Stimulated activated CD8-positive, alpha-beta memory T cell treated with anti-CD3 and anti-CD28 coated beads, Interleukin-12 subunit alpha, Interleukin-12 subunit beta, amount 100 ng/mL, for 24 hours (primary cell): Measurements from ENCODE around the gene OLA1.
"Not testable (repeated sequence)": the region's sequence is repeated elsewhere in the genome, so short reads cannot be mapped to it uniquely, and the experiment has no call there.

Experiments used
- DNase-seq: peaks from one replicate; pipeline ENCODE4 v3.0.0-alpha.2; 2020; ENCODE audit errors: extremely low read depth

OLA1 gene

GRCh38 chr2:174248187-174248997, at the start of gene OLA1:
Gene OLA1, minus strand, starts transcription at chr2:174248532. Its CDS starts 1,717 bp downstream, at chr2:174246815.
- DNase-seq: peak; percentile 93

DNA sequence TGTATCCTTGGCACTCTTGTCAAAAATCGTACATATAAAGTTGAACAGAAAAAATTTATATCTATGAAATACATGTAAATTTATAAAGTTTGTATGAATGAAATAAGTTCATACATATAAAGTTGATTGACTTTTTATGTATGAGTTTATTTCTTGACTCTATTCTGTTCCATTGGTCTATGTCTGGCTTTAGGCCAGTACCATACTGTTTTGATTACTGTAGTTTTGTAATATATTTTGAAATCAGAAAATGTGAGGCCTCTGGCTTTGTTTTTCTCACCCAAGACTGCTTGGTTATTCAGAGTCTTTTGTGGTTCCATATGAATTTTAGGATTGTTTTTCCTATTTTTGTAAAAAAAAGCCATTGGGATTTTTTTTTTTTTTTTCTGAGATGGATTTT, 44.6 kb upstream of the OLA1 start:
- DNase-seq: no peak

DNA sequence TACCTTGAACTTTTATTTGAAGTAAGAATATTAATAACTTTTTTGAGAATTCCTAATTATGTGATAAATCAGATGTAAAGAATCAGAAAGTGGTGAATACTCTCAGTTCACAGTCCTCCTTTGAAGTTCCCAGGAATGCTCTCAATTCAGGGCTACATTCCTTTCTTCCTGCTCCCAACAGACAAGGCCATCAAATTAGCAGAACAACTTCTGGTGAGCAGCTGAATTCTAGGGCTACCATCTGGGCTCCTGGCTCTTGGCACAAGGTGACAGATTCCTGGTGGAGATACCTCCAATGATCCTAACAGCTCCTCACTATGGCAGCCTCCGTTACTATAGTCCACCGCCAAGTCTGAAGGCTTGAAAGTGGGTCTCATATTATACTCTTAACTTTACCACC, 37.8 kb upstream of the OLA1 start:
- DNase-seq: no peak

- DNase-seq: no peak
Measured at GRCh38 chr2:174282441-174282840, 34.1 kb upstream of the OLA1 start.

DNA sequence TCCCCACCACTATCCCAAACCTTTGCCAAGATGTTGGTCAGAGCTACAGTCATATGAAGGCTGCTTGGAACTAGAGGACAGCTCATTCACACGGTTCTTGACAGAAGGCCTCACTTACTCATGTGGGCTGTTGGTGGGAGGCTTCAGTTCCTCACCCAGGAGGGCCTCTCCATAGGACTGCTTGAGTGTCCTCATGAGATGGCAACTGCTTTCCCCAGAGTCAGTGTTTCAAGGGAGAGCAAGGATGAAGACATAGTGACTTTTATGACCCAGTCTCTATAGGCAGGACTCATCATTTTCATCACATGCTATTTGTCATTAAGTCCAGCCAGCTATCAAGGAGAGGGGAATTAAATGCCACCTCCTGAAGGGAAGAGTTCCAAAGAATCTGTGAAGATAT, 33.4 kb upstream of the OLA1 start:
- DNase-seq: no peak

GRCh38 chr2:174280596-174280995, 32.3 kb upstream of the OLA1 start:
- DNase-seq: no peak

GRCh38 chr2:174270263-174270662, 21.9 kb upstream of the OLA1 start:
- DNase-seq: not testable (repeated sequence)

DNA sequence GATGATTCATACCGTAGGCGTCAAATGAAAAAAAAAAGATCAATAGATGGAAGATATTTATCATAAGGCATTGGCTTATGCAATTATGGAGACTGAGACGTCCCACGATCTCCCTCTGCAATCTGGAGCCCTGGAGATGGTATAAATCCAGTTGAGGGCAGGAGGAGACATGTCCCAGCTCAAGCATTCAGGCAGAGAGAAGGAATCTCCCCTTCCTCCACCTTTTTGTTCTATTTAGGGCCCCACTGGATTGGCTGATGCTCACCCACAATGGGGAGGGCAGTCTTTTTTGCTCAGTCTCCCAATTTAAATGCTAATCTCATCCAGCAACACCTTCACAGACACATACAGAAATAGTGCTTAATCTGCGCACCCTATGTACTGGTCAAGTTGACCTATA, 18.0 kb upstream of the OLA1 start:
- no peak for DNase-seq

DNA sequence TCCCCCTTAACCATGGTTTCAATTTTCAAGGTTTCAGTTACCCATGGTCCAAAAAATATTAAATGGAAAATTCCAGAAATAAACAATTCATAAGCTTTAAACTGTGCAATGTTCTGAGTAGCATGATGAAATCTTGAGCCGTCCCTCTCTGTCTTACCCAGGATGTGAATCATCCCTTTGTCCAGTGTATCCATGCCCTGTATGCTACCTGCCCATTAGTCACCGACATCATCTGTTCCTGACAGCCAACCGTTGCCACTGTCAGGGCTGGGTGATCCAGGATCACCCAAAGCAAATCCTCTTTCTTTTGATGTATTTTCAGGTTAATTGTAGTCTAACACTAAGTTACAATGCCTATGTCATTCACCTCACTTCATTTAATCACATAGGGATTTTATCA, 15.7 kb upstream of the OLA1 start:
- DNase-seq: no peak

GRCh38 chr2:174259981-174260380, 11.6 kb upstream of the OLA1 start:
- DNase-seq: no peak

DNA sequence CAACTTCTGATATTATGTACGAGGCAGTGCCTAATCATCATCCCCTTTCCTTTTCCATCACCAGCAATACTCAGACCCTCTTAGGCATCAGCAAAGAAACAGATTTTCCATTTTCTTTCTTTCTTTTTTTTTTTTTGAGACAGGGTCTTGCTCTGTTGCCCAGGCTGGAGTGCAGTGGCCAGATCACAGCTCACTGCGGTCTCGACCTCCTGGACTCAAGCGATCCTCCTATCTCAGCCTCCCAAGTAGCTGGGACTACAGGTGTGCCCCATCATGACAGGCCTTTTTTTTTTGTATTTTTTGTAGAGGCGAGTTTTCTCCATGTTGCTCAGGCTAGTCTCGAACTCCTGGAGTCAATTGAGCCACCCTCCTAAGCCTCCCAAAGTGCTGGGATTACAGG, 5.9 kb upstream of the OLA1 start:
- DNase-seq: no peak

DNA sequence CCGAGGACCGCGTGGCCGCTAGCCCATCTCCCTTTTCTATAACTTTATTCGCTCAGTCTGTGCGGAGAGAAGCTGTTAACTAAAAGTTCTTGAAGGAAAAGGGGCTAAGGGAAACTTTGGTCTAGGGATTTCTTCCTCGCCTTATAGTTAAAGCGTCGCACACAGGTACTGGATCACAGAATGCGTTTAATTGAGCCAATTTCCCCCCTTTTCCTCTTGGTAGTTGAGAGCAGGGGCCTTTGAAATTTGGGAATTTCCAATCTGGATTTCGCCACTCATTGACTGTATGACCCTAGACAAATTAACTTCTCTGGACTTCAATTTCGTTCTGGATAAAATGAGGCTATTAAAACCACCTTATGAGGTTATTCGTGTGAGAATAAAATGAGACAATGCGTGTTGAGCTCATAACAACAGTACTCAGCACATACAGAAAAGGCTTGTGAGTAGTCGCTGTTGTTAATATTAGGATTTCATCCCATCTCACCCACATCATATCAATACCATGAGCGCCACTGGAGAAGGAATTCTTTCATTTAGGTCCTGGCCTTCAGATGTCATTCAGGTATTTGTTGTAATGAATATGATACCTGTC, 763 bp upstream of the OLA1 start:
- DNase-seq: no peak

DNA sequence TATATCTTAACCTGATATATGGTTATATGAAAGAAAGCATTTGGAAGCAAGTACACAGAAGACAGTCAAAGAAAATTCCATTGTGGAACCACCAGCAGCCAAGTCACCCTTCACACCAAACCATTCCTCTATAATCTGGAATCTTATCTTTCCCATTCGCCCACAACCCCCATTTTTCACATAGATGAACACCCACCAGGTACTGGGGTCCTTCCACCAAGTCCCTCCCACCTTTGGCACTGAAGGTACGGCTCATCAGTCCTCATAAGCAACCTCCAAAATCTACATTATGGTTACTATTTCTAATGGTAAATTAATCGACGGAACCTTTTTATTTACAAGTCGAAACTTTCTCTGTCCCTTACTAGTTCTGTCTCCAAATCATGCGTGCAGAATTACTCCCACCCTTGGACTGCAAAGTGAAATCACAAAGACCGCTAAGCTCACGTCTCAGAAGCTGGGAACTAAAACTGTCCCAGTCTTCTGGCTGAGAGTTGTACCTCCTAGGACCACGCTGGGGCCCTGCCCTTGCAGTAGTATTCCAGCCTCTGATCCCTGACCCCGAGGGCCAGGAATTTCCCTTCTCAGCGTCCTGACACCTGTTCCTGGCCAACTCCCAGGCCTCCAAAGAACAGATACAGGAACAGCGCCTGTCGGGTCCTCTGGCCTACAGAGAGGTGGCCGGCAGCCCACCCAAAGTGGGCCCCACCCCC, 702 bp downstream of the OLA1 start:
- DNase-seq: no peak

DNA sequence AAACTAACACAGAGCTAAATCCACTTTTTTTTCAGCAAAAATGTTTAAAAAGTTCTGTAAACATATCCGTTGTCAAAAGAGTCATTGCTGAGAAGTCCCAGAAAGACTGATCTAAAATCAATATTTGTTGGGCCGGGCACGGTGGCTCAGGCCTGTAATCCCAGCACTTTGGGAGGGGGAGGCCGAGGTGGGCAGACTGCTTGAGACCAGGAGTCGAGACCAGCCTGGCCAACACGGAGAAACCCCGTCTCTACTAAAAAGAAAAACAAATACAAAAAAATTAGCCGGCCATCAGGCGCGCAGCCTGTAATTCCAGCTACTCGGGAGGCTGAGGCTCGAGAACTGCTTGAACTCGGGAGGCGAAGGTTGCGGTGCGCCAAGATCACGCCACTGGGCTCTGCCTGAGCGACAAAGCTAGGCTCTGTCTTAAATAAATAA, 1.4 kb downstream of the OLA1 start:
- no peak for DNase-seq

DNA sequence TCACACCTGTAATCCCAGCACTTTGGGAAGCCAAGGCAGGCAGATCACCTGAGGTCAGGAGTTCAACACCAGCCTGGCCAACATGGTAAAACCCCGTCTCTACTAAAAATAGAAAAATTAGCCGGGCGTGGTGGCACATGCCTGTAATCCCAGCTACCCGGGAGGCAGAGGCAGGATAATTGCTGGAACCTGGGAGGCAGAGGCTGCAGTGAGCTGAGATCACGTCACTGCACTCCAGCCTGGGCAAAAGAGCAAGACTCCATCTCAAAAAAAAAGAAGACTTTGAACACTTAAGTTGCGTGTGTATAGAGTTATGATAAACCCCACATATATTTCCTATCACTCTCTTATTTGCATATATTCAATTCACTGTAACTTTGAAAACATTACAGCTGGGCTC, 2.7 kb downstream of the OLA1 start:
- DNase-seq: not testable (repeated sequence)

DNA sequence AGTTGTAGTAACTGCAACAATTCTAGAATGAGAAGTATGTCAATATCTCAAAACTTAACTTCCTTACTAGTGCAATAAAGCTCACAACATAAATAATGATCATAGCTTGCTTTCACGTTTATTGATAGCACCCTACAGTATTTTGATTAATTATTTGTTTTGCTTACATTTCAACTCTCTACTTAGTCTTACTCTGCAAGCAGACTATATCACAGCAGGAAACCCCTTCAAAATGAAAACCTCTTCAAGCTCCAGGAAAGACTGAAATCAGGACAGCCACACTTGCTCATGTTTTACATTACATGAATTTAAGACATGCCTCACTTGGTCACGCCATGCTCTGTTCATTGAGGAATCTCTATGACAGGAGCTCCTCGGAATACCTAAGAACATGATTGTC, 3.3 kb downstream of the OLA1 start:
- DNase-seq: no peak

GRCh38 chr2:174243812-174244211, 4.5 kb downstream of the OLA1 start:
- DNase-seq: no peak

DNA sequence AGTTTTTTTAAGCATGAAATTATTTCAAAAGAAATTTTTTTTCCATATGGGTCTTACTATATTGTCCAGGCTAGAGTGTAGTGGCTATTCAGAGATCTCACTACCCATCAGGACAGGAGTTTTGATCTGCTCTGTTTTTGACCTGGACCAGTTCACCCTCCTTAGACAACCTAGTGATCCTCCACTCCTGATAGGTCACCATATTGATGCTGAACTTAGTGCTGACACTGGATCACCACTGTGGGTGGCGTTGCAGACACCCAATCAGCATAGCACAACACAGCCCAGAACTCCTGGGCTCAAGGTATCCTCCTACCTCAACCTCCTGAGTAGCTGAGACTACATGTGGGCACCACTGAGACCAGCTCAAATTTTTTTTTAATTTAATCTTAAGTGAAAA, 8.2 kb downstream of the OLA1 start:
- no peak for DNase-seq

DNA sequence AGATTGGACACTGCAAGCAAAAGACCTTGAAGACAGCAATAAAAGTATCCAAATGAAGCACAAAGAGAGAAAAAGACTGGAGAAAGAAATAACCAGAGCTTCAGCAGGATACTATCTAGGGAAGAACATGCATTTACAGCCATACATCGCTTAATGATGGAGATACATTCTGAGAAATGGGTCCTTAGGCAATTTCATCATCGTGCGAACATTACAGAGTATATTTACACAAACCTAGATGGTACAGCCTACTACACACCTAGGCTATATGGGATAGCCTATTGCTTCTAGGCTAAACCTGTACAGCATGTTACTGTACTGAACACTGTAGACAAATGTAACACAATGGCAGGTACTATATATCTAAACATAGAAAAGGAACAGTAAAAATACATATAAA, 11.9 kb downstream of the OLA1 start:
- DNase-seq: no peak

DNA sequence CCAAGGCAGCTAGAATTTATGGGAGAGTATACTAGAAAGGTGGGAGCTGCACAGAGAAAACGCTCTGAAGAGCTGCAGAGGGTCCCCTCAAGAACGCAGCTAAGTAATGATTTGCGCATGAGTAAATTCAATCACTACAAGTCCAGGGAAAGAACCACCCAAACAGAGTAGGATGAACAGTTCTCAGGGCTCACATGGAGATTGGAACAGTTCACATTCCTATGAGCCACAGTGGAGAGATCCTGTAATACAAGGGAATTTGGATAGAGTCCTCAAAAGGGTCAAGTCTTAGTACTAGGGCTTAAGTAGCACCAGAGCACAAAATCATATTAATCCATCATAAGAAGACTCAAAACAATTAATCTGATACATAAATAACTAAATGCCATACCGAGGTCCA, 12.7 kb downstream of the OLA1 start:
- no peak for DNase-seq

- no peak for DNase-seq
Measured at GRCh38 chr2:174233771-174234275, 14.5 kb downstream of the OLA1 start.

GRCh38 chr2:174227748-174228147, 20.6 kb downstream of the OLA1 start:
- DNase-seq: no peak
